Astrocyte of the spinal cord (primary cell): ENCODE data around the gene POU2AF1.
"Not testable (repeated sequence)": the region's sequence is repeated elsewhere in the genome, so short reads cannot be mapped to it uniquely, and the experiment has no call there.

ENCODE experiments used
- DNase-seq: peaks from one replicate; pipeline ENCODE4 v3.0.0; 2011; ENCODE audit warnings: low read depth, low spot score
- H3K4me3 ChIP-seq: 2 replicates; pipeline ENCODE4 v1.5.1; 2011; ENCODE audit warnings: low read depth, mild to moderate bottlenecking, low read length, moderate library complexity
- CTCF ChIP-seq: IDR thresholded peaks from 2 replicates; pipeline ENCODE4 v1.5.1; 2012; ENCODE audit warnings: low read depth, mild to moderate bottlenecking, low read length, inconsistent platforms
- in situ Hi-C: cut with HindIII; loops from 2 replicates; pipeline ENCODE4 v1.10.0; 2017; ENCODE audit warnings: low sequenced_read_pairs

The POU2AF1 gene

DNA sequence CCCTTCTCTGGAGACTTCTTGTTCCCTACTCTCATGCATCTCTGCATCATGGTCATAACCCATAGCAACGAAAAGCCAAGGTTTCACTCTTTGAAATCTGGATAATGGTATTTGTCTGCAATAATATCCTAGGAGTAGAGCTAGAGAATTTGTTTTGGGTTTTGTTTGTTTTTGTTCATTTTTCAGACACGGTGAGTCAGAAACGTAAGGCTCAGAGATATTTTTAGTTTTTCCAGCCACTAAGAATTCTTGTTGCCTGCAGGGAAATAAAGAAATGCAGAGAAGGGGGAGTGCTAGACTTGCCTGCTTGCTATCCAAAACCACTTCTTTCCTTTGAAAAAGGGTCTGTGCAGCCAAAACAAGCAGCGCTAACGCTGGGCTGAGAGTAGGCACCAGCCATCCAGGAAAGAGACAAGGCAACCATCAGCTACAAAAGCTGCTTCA is 54.8 kb downstream of the POU2AF1 start:
- in situ Hi-C loops = no loop called here
- peak; percentile 70 for DNase-seq
- H3K4me3 ChIP-seq = no peak overlapping the region
- no peak for TF ChIP-seq CTCF

GRCh38 chr11:111322534-111322933 is 56.5 kb downstream of the POU2AF1 start:
- H3K4me3 ChIP-seq = no peak overlapping the region
- no peak for DNase-seq
- in situ Hi-C loops = no loop called here
- TF ChIP-seq CTCF = no peak

GRCh38 chr11:111320728-111321568 is 58.1 kb downstream of the POU2AF1 start:
- no peak for DNase-seq
- H3K4me3 ChIP-seq = no peak overlapping the region
- TF ChIP-seq CTCF = no peak
- in situ Hi-C loops = no loop called here

DNA sequence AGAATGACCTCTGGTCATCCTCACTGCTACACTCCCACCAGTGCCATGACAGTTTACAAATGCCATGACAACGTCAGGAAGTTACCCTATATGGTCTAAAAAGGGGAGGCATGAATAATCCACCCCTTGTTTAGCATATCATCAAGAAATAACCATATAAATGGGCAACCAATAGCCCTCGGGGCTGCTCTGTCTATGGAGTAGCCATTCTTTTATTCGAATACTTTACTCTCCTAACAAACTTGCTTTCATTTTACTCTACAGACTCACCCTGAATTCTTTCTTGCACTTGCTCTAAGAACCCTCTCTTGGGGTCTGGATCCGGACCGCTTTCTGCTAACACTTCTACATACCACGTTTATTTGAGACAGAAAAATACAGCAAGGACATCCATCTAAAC is 58.9 kb downstream of the POU2AF1 start:
- in situ Hi-C loops, DNase-seq, H3K4me3 ChIP-seq: not testable (repeated sequence)

DNA sequence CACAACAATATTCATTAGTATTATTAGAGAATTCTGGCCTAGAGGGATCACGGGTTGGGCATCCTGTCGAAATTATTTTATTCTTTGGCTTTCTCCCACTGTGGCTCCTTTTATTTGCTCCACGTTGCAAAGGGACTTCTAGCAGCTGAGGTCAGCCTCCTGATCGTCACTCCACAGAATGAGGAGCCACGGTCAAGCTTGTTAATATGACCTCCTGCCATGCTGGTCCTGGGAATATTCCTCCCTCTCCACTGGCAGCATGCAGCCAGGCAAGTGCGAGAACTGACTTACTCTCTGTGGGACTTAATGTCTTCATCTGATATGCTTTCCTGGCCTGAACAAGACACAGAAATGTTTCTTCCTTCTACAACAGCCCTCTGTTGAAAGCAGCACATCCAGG is 59.8 kb downstream of the POU2AF1 start:
- no peak overlapping the region for H3K4me3 ChIP-seq
- no peak for TF ChIP-seq CTCF
- in situ Hi-C loops = no loop called here
- no peak for DNase-seq

- no peak for DNase-seq
- in situ Hi-C loops = no loop called here
- no peak for TF ChIP-seq CTCF
- H3K4me3 ChIP-seq = no peak overlapping the region
Observed at GRCh38 chr11:111312076-111312475, 67.0 kb downstream of the POU2AF1 start.

DNA sequence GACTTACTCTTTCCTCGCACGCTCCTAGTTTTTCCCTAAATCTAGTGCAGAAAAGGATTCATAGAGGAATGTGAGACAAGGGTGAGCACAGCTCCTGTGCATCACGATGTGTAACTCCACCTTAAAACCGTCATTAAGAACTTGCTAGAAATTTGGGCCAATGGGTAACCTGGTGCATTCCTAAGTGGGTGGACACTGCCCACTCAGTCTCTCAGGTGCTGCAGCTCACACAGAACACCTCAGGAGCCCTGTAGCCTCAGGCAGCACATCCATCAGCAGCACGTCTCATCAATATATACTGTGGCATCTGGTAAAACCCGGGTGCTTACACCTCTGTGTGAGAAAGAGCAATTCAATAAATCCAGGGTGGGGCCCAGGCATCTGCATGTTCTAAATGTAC is 68.4 kb downstream of the POU2AF1 start:
- in situ Hi-C loops = no loop called here
- no peak overlapping the region for H3K4me3 ChIP-seq
- TF ChIP-seq CTCF = no peak
- DNase-seq = no peak
